Activated CD8-positive, alpha-beta memory T cell treated with anti-CD3 and anti-CD28 coated beads for 24 hours (primary cell): ENCODE results near the gene NRG3.

ENCODE experiments used
- DNase-seq: peaks from one replicate; pipeline ENCODE4 v3.0.0-alpha.2; 2020

Gene NRG3

DNA sequence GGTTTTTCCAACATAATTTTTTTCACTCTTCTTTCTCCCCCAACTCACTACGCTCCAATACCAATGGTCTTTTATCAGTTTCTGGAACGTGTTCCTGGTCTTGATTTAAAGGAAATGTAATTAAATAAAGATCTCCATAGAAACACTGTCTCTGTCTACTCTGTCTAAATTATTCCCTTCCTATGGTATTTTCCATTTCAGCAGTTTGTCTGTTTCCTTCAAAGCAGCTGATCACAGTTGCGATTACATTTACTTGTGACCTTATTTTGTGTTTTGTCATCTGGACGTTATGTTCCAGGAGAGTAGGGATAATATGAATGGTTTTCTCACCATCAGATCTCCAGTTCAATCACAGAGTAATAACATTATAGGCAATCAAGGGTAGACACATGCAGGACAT, 359.2 kb downstream of the NRG3 start:
- DNase-seq, result no peak

DNA sequence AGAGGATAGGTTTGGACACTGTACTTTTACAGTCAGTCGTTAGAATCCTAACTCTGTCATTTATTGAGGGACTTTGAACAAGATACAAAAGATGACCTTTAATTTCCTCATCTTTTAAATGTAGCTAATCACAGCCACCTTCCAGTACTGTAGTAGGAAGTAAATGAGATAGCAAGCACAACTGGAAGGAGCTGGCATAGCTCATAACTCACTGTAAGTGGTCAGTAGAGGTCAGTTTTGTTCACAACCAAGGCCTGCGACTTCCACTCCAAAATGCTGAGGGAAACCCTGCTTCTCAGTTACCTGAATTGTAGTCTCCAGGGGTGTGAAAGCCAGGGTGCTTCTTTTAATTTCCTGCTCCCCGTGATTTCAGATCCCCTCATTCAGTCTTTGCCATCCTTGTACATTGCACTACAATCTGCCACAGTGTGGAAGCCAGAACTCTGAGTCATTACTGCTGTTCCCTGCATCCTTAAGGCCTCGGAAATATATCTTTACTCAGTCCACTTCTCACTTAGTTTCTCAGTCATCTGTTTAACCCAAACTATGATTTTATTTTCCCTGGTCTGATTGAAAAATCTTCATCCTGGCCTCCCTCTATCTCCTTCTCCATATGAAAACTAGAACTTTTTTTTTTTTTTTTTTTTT, 361.2 kb downstream of the NRG3 start:
- DNase-seq, result no peak

GRCh38 chr10:82238291-82238690, 363.3 kb downstream of the NRG3 start:
- DNase-seq, result no peak

GRCh38 chr10:82240408-82240807, 365.4 kb downstream of the NRG3 start:
- no peak for DNase-seq

- DNase-seq, result no peak
These were observed 367.8 kb downstream of the NRG3 start for GRCh38 chr10:82242778-82243177.

DNA sequence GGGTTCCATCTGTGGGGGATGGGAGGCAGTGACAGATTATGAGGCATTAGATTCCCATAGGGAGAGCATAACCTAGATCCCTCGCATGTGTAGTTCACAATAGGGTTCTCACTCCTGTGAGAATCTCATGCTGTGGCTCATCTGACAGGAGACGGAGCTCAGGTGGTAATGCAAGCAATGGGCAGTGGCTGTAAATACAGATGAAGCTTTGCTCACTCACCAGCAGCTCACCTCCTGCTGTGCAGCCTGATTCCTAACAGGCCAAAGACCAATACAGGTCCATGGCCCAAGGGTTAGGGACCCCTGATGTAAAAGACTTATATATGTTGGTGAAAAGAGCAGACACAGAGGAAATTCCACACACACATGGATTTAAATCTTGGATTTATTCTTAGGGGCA, 370.2 kb downstream of the NRG3 start:
- no peak for DNase-seq

DNA sequence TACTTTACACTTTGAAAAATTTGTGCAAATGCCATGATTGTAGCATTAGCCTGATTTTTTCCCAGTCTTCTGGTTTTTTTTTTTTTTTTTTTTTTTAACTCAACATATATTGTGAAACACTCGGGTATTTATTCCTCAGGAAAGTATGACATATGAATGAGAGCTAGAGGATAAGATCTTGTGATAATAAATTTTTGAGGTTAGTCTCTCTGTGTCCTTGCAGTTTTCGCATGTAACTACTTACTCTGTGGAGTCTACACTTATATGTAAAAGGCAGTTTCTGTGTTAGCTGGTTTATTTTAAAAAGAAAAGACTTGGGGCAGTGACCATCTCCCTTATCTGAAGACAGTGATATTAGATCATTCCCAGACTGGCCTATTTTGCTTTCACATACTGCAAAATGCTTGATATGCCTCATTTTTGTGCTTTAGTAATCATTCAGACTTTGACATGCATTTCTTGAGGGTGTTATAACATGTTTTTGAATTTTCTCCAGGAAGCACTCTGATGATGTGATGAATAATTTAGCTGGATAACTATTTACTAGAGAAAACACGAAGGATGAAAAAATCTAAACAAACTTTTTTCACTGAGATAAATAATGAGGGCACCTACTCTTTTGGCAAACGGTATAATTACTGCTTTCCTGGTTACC, 371.0 kb downstream of the NRG3 start:
- no peak for DNase-seq

- no peak for DNase-seq
These were observed 374.1 kb downstream of the NRG3 start for GRCh38 chr10:82249141-82249540.

GRCh38 chr10:82251222-82251906, 376.4 kb downstream of the NRG3 start:
- DNase-seq, result no peak

DNA sequence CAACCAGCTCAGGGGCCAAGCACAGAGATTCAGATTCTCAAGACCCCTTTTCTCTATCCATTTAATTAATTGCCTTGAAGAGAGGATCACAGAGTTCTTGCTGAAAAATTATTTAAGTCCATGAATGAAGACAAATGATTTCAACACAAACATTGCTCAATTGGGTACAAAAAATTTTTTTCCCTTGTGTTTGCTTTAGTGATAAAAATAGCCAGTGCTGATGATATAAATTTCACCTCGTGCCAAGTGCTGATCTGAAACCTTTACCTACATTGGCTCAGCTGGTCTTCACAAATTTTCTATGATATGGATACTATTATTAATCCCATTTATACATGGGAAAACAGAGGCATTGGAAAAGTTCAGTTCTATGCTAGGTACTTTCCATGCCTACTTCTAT, 377.1 kb downstream of the NRG3 start:
- no peak for DNase-seq

GRCh38 chr10:82254237-82254636, 379.2 kb downstream of the NRG3 start:
- no peak for DNase-seq

GRCh38 chr10:82256275-82256674, 381.3 kb downstream of the NRG3 start:
- no peak for DNase-seq

GRCh38 chr10:82266438-82266837, 391.4 kb downstream of the NRG3 start:
- no peak for DNase-seq

- DNase-seq, result no peak
These were observed 392.0 kb downstream of the NRG3 start for GRCh38 chr10:82267014-82267413.

DNA sequence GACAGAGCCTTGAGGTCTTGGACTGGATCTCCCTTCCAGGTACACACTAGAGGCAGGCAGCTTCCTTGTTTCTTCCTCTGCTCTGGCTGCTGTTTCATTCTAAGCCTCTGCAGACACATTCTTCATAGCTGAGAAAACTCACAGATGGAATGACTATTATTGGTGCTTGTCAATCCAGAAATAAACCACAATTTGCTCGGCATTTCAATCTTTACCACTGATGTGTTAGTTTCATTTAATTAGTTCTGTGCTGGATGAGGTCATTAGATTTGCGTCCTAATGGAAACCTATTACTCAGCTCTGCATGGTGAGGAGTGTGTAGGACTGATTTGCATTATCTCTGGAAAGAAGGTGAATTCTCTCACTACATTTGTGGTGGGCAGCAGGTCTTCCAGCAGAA, 392.5 kb downstream of the NRG3 start:
- DNase-seq, result no peak

GRCh38 chr10:82267960-82268359, 393.0 kb downstream of the NRG3 start:
- DNase-seq, result no peak

- no peak for DNase-seq
These were observed 402.6 kb downstream of the NRG3 start for GRCh38 chr10:82277591-82277990.

DNA sequence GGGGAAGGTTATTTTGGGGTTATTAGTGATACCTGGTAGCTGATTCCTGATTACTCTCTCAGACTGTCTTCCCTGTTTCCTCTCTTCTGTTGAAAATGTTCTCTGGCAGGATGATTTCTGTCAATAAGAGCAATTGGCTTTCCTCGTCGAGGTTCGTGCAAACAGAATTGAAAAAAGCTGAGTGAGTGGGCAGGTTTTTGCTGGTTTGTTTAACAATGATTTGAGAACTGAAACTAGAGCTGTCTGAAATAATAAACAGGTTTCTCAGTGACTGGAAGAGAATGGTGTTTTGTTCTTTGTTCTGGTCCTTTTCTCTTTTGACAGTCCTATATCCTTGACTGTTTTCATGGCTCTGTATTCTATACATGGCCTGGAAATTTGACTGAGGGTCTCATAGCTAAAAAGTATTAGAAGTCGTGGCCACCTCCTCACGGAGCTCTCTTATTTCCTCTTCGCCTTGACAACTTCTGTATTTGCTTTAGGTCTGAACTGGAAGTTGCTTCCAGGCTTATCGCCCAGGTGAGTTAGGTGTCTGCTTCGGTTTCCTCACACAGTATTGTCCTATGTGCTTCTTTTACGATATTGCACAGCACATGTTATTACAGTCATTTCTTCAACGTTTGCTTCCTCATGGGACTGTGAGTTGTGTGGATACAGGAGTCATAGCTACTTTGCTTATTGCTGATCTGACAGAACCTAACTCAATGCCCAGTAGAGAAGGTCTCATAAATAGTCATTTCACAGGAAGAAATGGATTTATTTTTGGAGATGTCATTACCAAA, 403.6 kb downstream of the NRG3 start:
- no peak for DNase-seq

DNA sequence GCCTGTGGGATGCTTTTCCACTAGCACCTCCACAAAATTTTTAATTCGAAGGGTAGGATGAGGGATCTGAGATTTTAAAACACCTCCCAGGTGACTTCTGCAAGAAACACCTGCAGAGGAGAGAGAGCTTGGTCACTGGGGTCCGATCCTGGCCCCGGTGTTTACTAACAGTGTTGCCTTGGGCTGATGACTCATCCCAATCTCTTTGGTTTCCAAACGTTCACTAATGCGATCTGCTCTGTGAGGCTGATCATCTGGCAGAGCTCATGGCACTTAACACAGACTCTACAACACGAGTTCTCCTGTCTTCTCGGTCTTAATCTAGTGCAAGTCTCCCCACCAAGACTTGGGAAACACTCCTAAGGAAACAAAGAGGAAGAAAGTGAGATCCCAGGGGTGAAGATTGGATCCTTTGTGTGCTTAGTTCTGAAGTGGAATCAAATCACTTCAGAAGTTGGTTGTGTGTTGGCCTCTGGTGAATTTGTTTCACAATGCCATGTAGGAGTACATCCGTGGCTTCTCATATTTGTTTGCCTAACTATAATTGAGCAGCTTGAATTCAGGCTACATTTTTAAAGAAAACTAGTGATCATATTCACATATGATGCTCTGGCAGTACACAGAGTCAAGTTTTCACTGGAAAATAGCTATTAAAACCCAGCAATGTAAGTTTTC, 407.9 kb downstream of the NRG3 start:
- DNase-seq, result no peak

DNA sequence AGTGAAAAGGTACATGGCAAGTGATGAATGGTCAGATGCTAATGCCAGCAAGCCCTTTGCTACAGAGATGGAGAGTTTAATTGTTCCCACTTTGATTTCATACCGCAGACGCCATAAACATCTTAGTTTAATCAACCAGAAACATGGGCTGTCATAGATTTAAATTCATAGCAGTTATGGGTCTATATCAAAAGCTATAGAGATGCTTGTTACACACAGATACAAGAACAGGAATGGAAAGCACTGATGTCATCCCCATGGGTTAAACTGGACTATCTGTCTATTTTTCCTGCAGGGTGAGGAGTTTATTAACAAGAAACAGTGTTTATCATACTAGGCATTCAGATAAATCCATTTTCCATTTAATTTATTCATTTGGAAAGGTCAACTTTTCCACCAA, 409.2 kb downstream of the NRG3 start:
- DNase-seq, result no peak

DNA sequence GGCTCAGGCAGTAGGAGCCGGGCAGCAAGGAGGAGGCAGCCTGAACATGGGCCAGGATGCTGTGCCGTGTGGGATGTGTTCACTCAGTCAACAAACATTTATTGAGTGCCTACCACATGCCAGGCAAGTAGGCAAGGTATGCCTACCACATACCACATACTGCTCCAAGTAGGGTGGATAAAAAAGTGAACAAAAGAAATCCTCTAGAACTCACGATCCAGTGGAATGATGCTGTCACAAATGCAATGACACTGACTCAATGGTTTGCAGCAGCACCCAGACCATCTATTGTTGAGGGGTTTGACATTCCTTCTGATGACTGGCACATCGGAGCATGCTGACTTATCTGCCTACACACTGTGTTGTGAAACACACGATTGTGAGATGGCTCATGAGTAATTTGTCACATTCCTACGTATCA, 413.5 kb downstream of the NRG3 start:
- DNase-seq, result no peak

GRCh38 chr10:82289945-82290344, 415.0 kb downstream of the NRG3 start:
- DNase-seq, result no peak

DNA sequence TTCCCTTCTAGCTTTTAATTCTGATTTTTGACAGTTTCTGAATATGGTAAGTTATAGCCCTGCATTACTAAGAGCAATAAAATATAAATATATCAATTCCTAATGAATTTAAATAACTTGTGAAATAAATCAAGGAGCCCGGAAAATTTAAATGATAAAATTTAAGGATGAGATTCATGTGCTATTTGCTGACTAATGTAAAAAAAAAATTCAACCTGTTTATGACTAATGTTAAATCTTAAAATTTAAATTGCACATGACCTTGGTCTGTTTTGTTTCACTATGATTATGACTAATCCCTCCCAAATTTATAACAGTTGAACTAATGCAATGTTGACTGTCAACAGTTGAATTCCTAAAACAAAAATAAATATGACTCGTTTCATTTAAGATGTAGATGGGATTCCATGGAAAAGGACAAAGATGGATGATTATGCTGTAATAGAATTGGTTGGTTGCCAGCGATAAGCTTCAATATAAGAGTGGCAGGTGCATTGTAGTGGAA, 419.9 kb downstream of the NRG3 start:
- DNase-seq, result no peak
